Endothelial cell of umbilical vein (primary cell): ENCODE results near the gene ARHGAP22. TPM values are rescaled to one million over a fixed set of nuclear protein-coding genes. Genes with fewer than 3 reads are reported as not detected.

Experiments used
- BruUV-seq: library from RNA; stranded (reverse); fragments of 400-500 nt; replicated peaks from 2 replicates; lab custom pipeline; 2021; lab: Mats Ljungman, UMichigan
- CTCF ChIA-PET: fragments of 300-600, 350-600 bp; sonication (Branson Sonifier 250); formaldehyde crosslinking; loops from one replicate; lab custom pipeline; 2021; ENCODE audit warnings: antibody characterized with exemption, inconsistent platforms; lab: Charles Lee
- POLR2A ChIA-PET: fragments of 300-600, 350-600 bp; sonication (Branson Sonifier 250); formaldehyde crosslinking; loops from one replicate; lab custom pipeline; 2021; ENCODE audit warnings: antibody characterized with exemption, inconsistent platforms; lab: Charles Lee
- DNase-seq: peaks from one replicate; pipeline ENCODE4 v3.0.0-alpha.2; 2011; ENCODE audit warnings: low read depth, low spot score
- FAIRE-seq: peaks from 2 replicates; lab custom pipeline; 2011; peaks lifted over from hg19 to GRCh38; lab: Jason Lieb, UNC
- H2AFZ ChIP-seq: 2 replicates; pipeline ENCODE4 v1.6.0; 2012; ENCODE audit warnings: low read depth, low read length, control low read depth, inconsistent platforms
- H3K27ac ChIP-seq: 2 replicates; pipeline ENCODE4 v1.5.1; 2011; ENCODE audit warnings: low read depth, mild to moderate bottlenecking, control low read depth, low read length, moderate library complexity; ENCODE audit not compliant: insufficient read depth
- H3K27me3 ChIP-seq, 2 experiments: 2 replicates each; pipeline versions ENCODE4 v1.6.0 to v1.6.1; 2011; ENCODE audit warnings: low read length in 2 of 2, mixed read lengths in 1 of 2; ENCODE audit not compliant: control insufficient read depth in 2 of 2, insufficient read depth in 2 of 2
- H3K36me3 ChIP-seq, 2 experiments: 2 replicates in 1 of 2; 3 replicates in 1 of 2; pipeline ENCODE4 v1.5.1; 2011; ENCODE audit warnings: low read length in 2 of 2, mild to moderate bottlenecking in 1 of 2, moderate library complexity in 1 of 2; ENCODE audit not compliant: control insufficient read depth in 2 of 2, insufficient read depth in 2 of 2; ENCODE audit errors: extremely low read depth in 1 of 2
- H3K4me1 ChIP-seq: 3 replicates; pipeline ENCODE4 v1.5.1; 2011; ENCODE audit warnings: mild to moderate bottlenecking, low read length; ENCODE audit not compliant: control insufficient read depth, insufficient read depth; ENCODE audit errors: extremely low read depth
- H3K4me2 ChIP-seq: 2 replicates; pipeline ENCODE4 v1.6.1; 2011; ENCODE audit warnings: low read length, control low read depth, mixed read lengths; ENCODE audit not compliant: insufficient read depth
- H3K4me3 ChIP-seq, 3 experiments: fragments of 200-600 bp in 1 of 3; sonication (generic), shearing (Covaris generic) in 1 of 3; replicated peaks in 1 of 3; 2 replicates each; pipeline ENCODE4 v1.5.1; 2011 to 2016; ENCODE audit warnings: control low read depth in 3 of 3, low read length in 3 of 3, mild to moderate bottlenecking in 2 of 3, inconsistent platforms in 1 of 3, low read depth in 1 of 3, moderate library complexity in 1 of 3; ENCODE audit not compliant: insufficient read depth in 1 of 3
- H3K79me2 ChIP-seq: 2 replicates; pipeline ENCODE4 v1.6.0; 2012; ENCODE audit warnings: low read length, inconsistent platforms; ENCODE audit not compliant: control insufficient read depth, insufficient read depth
- H3K9ac ChIP-seq: replicated peaks from 2 replicates; pipeline ENCODE3; 2011; ENCODE audit warnings: low read length, control low read depth; ENCODE audit not compliant: insufficient read depth; ENCODE audit errors: extremely low read depth
- H3K9me1 ChIP-seq: replicated peaks from 3 replicates; pipeline ENCODE4 v1.6.0; 2011; ENCODE audit warnings: mild to moderate bottlenecking, low read length; ENCODE audit not compliant: control insufficient read depth, insufficient read depth; ENCODE audit errors: extremely low read depth
- H3K9me3 ChIP-seq: replicated peaks from 2 replicates; pipeline ENCODE4 v1.5.1; 2012; ENCODE audit warnings: low read length, inconsistent platforms; ENCODE audit not compliant: control insufficient read depth, insufficient read depth
- H4K20me1 ChIP-seq: replicated peaks from 2 replicates; pipeline ENCODE3; 2011; ENCODE audit warnings: mild to moderate bottlenecking, low read length; ENCODE audit not compliant: control insufficient read depth, insufficient read depth; ENCODE audit errors: extremely low read depth
- EZH2 ChIP-seq: IDR thresholded peaks from 2 replicates; pipeline ENCODE4 v1.6.1; 2012; ENCODE audit warnings: borderline replicate concordance, low read depth, mild to moderate bottlenecking, moderate library complexity, low read length, inconsistent platforms; ENCODE audit not compliant: severe bottlenecking
- FOS ChIP-seq: IDR thresholded peaks from 2 replicates; pipeline ENCODE4 v1.6.1; 2011; ENCODE audit warnings: mild to moderate bottlenecking, low read length, moderate library complexity, borderline replicate concordance; ENCODE audit not compliant: insufficient read depth
- GATA2 ChIP-seq: IDR thresholded peaks from 2 replicates; pipeline ENCODE4 v1.7.0; 2011; ENCODE audit warnings: low read depth, mild to moderate bottlenecking, moderate library complexity, mixed read lengths, low read length; ENCODE audit not compliant: insufficient read length, insufficient read depth
- JUN ChIP-seq: IDR thresholded peaks from 2 replicates; pipeline ENCODE4 v1.6.1; 2011; ENCODE audit warnings: borderline replicate concordance, low read depth; ENCODE audit not compliant: insufficient read length, insufficient read depth
- MYC ChIP-seq: IDR thresholded peaks from one replicate; pipeline ENCODE4 v1.6.1; 2011; ENCODE audit warnings: mild to moderate bottlenecking, low read depth, low read length
- POLR2A ChIP-seq: IDR thresholded peaks from 2 replicates; pipeline ENCODE4 v1.6.1; 2012; ENCODE audit warnings: low read depth, mild to moderate bottlenecking, control low read depth, low read length
- POLR2AphosphoS5 ChIP-seq: IDR thresholded peaks from 2 replicates; pipeline ENCODE4 v1.6.1; 2012; ENCODE audit warnings: low read depth, mild to moderate bottlenecking, control low read depth, low read length, moderate library complexity; ENCODE audit not compliant: insufficient read depth
- dilution Hi-C: fragments of 300-500 bp; cut with MboI; formaldehyde crosslinking; loops from one replicate; pipeline ENCODE4 v1.15.0; 2019; ENCODE audit warnings: low sequenced_read_pairs; ENCODE audit not compliant: extremely low pct_ligation_motif_present
- intact Hi-C: fragments of 100-400 bp; cut with micrococcal nuclease; formaldehyde crosslinking; loops from one replicate; pipeline ENCODE4 v1.10.0; 2022
- polyA plus RNA-seq, 4 experiments: library from polyadenylated mRNA; depleted of rRNA in 3 of 4; stranded (reverse) in 3 of 4; unstranded in 1 of 4; fragments of >200 nt; gene quantifications; 2 replicates each; pipeline versions ENCODE4 v1.2.1 to v1.2.3, GENCODE V29; 2011 to 2012; ENCODE audit warnings: missing spikeins in 1 of 4
- total RNA-seq: library from RNA; stranded (reverse); gene quantifications from 2 replicates; pipeline ENCODE4 v1.2.3, GENCODE V29; 2021
- TF ChIP-seq, protein P1 (sequence below): IDR thresholded peaks from 2 replicates; pipeline ENCODE4 v1.6.1; 2011; ENCODE audit not compliant: insufficient read depth, insufficient read length
- TF ChIP-seq, protein P2 (sequence below), 2 donors: IDR thresholded peaks; 1 replicate in 1 of 2; 2 replicates in 1 of 2; pipeline ENCODE4 v1.5.1; 2011; ENCODE audit warnings: low read length in 2 of 2, mild to moderate bottlenecking in 2 of 2, moderate library complexity in 2 of 2, control low read depth in 1 of 2, inconsistent platforms in 1 of 2, low read depth in 1 of 2; ENCODE audit not compliant: insufficient read depth in 1 of 2; ENCODE audit errors: extremely low read depth in 1 of 2

Gene ARHGAP22
- total and polyA plus RNA-seq, 2 donors (not counting 3 experiments of a cell fraction or from before 2014, with no cell fraction given): 8.6 to 50.3 TPM

DNA sequence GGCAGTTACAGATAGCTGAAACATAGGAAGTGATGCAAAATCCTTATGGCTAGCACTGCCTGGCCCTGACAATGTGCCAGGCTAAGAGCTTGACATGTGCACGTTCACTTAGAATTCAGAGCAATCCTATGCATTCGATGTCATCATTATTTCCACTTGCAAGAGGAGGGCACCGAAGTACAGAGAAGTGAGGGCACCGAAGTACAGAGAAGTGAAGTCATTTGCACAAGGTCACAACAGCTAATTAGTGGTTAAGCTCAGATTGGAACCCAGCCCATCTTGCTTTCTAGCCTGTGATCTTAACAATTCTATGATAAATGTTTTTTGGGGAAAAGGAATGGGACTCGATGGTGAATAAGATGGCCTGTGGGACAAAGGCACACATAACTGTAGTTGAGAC lies 73.4 kb downstream of the ARHGAP22 start:
- Histone ChIP-seq H3K9me3 (no peaks in the 10 kb centered on the region), H3K79me2 (peaks cover 26% of the 10 kb centered on the region), H3K4me3 (no peak overlapping the region), H3K4me1 (peaks cover 13% of the 10 kb centered on the region), H2AFZ (no peak overlapping the region), H3K9ac (no peak overlapping the region), H3K9me1 (no peaks in the 10 kb centered on the region), H3K27ac (no peak overlapping the region), H3K36me3 (peaks cover 0 to 2% of the 10 kb centered on the region in 2 experiments), H3K27me3 (no peaks in the 10 kb centered on the region), H3K4me2 (no peak overlapping the region), H4K20me1 (no peaks in the 10 kb centered on the region)
- dilution Hi-C loops (no loop called here), intact Hi-C loops (no loop called here)
- ChIA-PET CTCF (interaction anchor here (0.6 to 2.1 kb wide), 3 partner anchors 31 to 127 kb away, joined by 3 to 11 read pairs (median 4); no protein-coding TSS in a partner anchor), POLR2A (no interaction called here)
- TF ChIP-seq EZH2: no peak
- no peak for TF ChIP-seq POLR2AphosphoS5
- TF ChIP-seq GATA2: no peak
- no peak for TF ChIP-seq MYC
- TF ChIP-seq, protein P1, sequence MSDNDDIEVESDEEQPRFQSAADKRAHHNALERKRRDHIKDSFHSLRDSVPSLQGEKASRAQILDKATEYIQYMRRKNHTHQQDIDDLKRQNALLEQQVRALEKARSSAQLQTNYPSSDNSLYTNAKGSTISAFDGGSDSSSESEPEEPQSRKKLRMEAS: no peak
- TF ChIP-seq FOS: no peak
- TF ChIP-seq POLR2A: no peak
- no peak for TF ChIP-seq JUN
- TF ChIP-seq, protein P2, sequence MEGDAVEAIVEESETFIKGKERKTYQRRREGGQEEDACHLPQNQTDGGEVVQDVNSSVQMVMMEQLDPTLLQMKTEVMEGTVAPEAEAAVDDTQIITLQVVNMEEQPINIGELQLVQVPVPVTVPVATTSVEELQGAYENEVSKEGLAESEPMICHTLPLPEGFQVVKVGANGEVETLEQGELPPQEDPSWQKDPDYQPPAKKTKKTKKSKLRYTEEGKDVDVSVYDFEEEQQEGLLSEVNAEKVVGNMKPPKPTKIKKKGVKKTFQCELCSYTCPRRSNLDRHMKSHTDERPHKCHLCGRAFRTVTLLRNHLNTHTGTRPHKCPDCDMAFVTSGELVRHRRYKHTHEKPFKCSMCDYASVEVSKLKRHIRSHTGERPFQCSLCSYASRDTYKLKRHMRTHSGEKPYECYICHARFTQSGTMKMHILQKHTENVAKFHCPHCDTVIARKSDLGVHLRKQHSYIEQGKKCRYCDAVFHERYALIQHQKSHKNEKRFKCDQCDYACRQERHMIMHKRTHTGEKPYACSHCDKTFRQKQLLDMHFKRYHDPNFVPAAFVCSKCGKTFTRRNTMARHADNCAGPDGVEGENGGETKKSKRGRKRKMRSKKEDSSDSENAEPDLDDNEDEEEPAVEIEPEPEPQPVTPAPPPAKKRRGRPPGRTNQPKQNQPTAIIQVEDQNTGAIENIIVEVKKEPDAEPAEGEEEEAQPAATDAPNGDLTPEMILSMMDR (IDR thresholded peaks at IDR 0.05; ENCODE audit: extremely low read depth in 1 of 2, insufficient read depth in 1 of 2, low read depth in 1 of 2, low read length in 2 of 2): no peak
- no TSS peak for BruUV-seq
- DNase-seq (no peak), FAIRE-seq (no peak)
